Uterus (tissue), 4 donors: ENCODE results near the gene CDC42BPG. TPM values are rescaled to one million over a fixed set of nuclear protein-coding genes. Genes with fewer than 3 reads are reported as not detected.

ENCODE experiments used
- DNase-seq, 2 donors: peaks; one replicate each; pipeline ENCODE4 v3.0.0-alpha.2; 2019 to 2020
- H3K27ac ChIP-seq, 2 donors: fragments of 200-600 bp; sonication (generic); 1 replicate in 1 of 2; 2 replicates in 1 of 2; pipeline ENCODE4 v1.5.1; 2016 to 2018
- H3K27me3 ChIP-seq, 2 donors: fragments of 200-600 bp; sonication (generic); one replicate each; pipeline ENCODE4 v1.5.1; 2018 to 2019; ENCODE audit warnings: control low read depth in 1 of 2
- H3K36me3 ChIP-seq, 2 donors: fragments of 200-600 bp; sonication (generic); one replicate each; pipeline ENCODE4 v1.5.1; 2019; ENCODE audit warnings: control low read depth in 1 of 2
- H3K4me1 ChIP-seq, 2 donors: fragments of 200-600 bp; sonication (generic); one replicate each; pipeline ENCODE4 v1.5.1; 2018 to 2019; ENCODE audit warnings: control low read depth in 1 of 2
- H3K4me3 ChIP-seq, 2 donors: fragments of 200-600 bp; sonication (generic); 1 replicate in 1 of 2; 2 replicates in 1 of 2; pipeline ENCODE4 v1.5.1; 2018 to 2019; ENCODE audit warnings: mild to moderate bottlenecking in 1 of 2
- H3K9me3 ChIP-seq, 2 donors: fragments of 200-600 bp; sonication (generic); one replicate each; pipeline ENCODE4 v1.5.1; 2019; ENCODE audit warnings: control low read depth in 1 of 2
- POLR2A ChIP-seq, 2 donors: fragments of 450-650 bp; IDR thresholded peaks; one replicate each; pipeline ENCODE4 v1.6.1; 2016; ENCODE audit warnings: antibody characterized with exemption in 2 of 2, mild to moderate bottlenecking in 1 of 2, moderate library complexity in 1 of 2
- intact Hi-C: fragments of 100-400 bp; cut with DNase I; formaldehyde crosslinking; loops from one replicate; pipeline ENCODE4 v1.15.1; 2023; ENCODE audit warnings: low total_unique reads
- total RNA-seq, 4 donors: library from RNA; depleted of rRNA in 3 of 4; stranded (reverse); fragments of >200 nt in 3 of 4; gene quantifications; one replicate each; pipeline versions ENCODE4 v1.1.0 to v1.2.4, GENCODE V29; 2014 to 2023
- TF ChIP-seq, protein P1 (sequence below), 4 experiments: fragments of 200-600 bp in 2 of 4; fragments of 450-650 bp in 2 of 4; sonication (generic) in 2 of 4; IDR thresholded peaks; one replicate each; pipeline ENCODE4 v1.5.1; 2016 to 2019; ENCODE audit warnings: antibody characterized with exemption in 4 of 4, mild to moderate bottlenecking in 2 of 4, moderate library complexity in 1 of 4
- donor health status: DM: yes; HTN: yes; CAD: no.

The CDC42BPG gene
- total RNA-seq, 4 donors from 2014 or later = under 0.01 to 2.7 (median 0.30) TPM

DNA sequence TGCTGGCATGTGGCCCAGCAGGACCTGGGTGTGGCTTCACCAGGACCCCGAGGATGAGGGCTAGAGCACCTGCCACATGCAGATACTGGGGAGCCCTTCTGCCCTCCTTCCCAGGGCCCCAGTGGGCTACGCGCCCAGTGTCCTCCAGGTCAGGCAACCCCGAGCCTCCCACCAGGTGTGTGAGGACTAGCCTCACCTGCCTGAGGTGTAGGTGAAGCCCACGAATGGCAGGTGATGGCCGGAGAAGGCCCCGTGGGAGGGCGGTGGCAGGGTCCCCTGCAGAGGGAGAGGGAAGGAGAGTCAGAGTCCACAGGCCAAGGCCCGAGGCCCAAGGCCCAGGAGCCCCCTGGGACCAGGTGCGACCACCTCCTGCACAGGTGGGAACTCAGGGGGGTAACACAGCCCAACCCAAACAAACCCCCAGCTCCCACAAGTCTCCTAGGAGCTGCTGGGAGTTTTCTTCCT, 6.5 kb downstream of the CDC42BPG start:
- H3K27ac ChIP-seq = no peak overlapping the region
- DNase-seq = no peak
- no peaks in the 10 kb centered on the region for H3K4me1 ChIP-seq
- no peaks in the 10 kb centered on the region for H3K27me3 ChIP-seq
- TF ChIP-seq, protein P1, sequence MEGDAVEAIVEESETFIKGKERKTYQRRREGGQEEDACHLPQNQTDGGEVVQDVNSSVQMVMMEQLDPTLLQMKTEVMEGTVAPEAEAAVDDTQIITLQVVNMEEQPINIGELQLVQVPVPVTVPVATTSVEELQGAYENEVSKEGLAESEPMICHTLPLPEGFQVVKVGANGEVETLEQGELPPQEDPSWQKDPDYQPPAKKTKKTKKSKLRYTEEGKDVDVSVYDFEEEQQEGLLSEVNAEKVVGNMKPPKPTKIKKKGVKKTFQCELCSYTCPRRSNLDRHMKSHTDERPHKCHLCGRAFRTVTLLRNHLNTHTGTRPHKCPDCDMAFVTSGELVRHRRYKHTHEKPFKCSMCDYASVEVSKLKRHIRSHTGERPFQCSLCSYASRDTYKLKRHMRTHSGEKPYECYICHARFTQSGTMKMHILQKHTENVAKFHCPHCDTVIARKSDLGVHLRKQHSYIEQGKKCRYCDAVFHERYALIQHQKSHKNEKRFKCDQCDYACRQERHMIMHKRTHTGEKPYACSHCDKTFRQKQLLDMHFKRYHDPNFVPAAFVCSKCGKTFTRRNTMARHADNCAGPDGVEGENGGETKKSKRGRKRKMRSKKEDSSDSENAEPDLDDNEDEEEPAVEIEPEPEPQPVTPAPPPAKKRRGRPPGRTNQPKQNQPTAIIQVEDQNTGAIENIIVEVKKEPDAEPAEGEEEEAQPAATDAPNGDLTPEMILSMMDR (IDR thresholded peaks at IDR 0.05) = no peak
- TF ChIP-seq POLR2A (IDR thresholded peaks at IDR 0.05) = no peak
- no peaks in the 10 kb centered on the region for H3K36me3 ChIP-seq
- intact Hi-C loops = no loop called here
- H3K4me3 ChIP-seq = no peak overlapping the region
- no peaks in the 10 kb centered on the region for H3K9me3 ChIP-seq

DNA sequence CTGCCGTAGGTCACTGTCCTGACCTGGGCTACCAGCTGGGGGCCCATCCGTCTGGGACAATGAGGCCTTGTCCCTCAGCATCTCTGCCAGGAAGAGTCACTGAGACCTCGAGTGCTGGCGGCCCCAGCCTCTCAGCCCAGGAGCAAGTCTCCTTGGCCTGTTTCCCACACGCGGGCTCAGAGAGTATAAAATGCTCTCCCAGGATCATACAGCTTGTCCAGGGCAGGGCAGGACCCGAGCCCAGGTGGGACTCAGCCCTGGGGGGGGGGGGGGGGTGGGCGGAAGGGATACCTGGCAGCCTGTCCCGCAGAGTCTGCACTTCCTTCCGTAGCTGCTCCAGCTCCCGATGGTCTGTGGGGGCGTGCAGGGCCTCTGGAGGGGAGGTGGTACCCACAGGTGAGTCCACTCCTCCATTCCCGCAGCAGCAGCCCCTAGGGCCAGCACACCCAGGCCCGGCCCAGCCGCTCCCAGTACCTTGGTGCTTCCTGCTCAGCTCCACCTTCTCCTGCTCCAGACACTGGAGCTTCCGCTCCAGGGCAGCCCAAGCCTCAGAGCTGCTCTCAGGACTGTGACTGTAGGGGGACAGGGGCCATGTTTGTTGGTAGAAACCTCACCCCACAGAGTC, 7.9 kb downstream of the CDC42BPG start:
- intact Hi-C loops = no loop called here
- H3K4me1 ChIP-seq = no peaks in the 10 kb centered on the region
- no peak for DNase-seq
- no peaks in the 10 kb centered on the region for H3K27me3 ChIP-seq
- H3K36me3 ChIP-seq = no peaks in the 10 kb centered on the region
- no peak for TF ChIP-seq POLR2A (IDR thresholded peaks at IDR 0.05)
- TF ChIP-seq, protein P1 (IDR thresholded peaks at IDR 0.05) = no peak
- H3K4me3 ChIP-seq = no peak overlapping the region
- no peaks in the 10 kb centered on the region for H3K9me3 ChIP-seq
- H3K27ac ChIP-seq = no peak overlapping the region

DNA sequence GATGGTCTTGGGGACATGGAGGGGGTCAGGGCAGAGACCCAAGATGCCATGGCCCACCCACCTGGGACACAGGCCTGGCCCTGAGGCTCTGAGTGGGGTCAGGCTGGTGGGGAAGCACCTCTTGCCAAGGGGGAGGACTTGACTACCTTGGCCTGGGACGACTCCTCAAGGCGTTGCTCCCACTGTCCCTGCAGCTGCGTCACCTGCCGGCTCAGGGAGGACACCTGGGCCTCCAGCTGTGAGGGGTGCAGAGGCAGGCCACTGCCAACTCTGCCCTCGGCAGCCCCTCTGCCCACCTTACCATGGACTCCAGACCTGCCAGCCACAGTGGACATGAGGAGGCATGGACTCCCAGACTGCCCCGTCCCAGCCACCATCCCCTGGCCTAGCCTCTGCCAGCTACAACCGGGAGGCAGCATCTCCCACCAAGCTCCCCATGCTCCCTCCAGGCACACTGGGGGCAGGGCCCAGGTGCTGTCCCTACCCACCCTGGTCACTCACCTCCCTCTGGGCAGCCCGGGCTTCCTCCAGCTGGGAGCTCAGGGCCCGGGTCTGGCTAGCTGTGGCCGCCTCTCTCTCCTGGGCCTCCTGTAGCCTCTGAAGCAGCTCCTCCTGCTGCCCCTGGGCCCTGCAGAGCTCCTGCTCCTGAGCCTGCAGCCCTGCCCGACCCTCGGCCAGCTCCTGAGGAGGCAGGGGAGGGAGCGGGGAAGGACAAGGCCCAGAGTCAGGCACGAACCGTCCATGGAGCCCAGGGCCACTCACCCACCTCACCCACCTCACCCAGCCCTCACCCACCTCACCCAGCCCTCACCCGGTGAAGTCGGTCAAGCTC, 8.6 kb downstream of the CDC42BPG start:
- DNase-seq = no peak
- Histone ChIP-seq H3K4me3 (no peak overlapping the region), H3K4me1 (no peaks in the 10 kb centered on the region), H3K9me3 (no peaks in the 10 kb centered on the region), H3K27me3 (no peaks in the 10 kb centered on the region), H3K36me3 (no peaks in the 10 kb centered on the region), H3K27ac (no peak overlapping the region)
- TF ChIP-seq POLR2A (IDR thresholded peaks at IDR 0.05) = no peak
- TF ChIP-seq, protein P1 (IDR thresholded peaks at IDR 0.05) = no peak
- intact Hi-C loops = no loop called here

DNA sequence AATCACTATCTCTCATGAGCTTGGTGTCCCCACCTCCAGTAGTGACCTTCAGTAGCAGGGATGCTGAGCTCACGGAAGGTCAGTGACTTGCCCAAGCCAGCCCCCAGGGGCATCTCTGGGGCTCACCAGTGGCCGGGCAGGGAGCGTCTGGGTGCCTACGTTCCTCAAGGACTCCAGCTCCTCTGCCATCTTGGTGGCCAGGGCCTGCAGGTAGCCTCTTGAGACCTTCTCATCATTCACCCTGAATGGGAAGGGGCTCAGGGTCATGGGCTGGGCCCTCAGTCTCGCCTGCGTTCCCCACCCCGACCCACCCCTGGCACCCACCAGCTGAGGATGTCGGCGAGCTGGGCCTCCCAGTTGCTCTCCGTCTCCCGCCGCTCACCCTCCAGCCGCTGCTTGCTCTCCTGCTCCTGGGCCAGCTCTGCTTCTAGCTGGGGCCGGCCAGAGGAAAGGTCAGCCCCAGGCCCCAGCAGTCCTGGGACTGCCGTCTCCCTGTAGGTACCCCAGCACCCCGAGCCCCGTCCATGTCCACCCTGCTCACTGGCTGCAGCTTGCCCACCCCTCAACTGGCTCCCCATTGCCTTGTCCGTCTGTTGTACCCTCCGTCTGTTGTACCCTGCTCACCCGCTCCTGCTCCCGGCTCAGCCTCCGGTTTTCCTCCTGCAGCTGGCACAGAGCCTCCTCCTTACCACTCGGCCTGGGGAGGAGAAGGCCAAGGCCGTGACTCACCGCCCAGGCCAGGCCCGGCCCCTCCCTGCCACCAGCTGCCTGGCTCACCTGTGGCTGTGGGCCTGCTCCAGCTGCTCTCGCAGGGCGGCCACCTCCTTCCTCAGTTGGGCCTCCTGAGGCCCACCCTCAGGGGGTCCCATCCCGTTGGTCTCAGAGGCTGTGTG, 9.5 kb downstream of the CDC42BPG start:
- Histone ChIP-seq H3K36me3 (no peaks in the 10 kb centered on the region), H3K27me3 (no peaks in the 10 kb centered on the region), H3K4me1 (no peaks in the 10 kb centered on the region), H3K27ac (no peak overlapping the region), H3K9me3 (no peaks in the 10 kb centered on the region), H3K4me3 (no peak overlapping the region)
- TF ChIP-seq POLR2A (IDR thresholded peaks at IDR 0.05) = no peak
- TF ChIP-seq, protein P1 (IDR thresholded peaks at IDR 0.05) = no peak
- DNase-seq = no peak
- intact Hi-C loops = no loop called here
